GM12878 (cell line): ENCODE data around the gene ACCS.
A peak's percentile ranks its signal among the peaks of the same experiment; 100 is the strongest.

Experiments used
- EP300 ChIP-seq, 2 experiments: fragments of 150-350 bp in 1 of 2; IDR thresholded peaks; 2 replicates each; pipeline ENCODE4 v1.6.1; 2011 to 2012; ENCODE audit warnings: low read depth in 2 of 2, low read length in 2 of 2, borderline replicate concordance in 1 of 2, improper control_type of control experiment in 1 of 2, inconsistent platforms in 1 of 2; ENCODE audit not compliant: control insufficient read depth in 1 of 2
- FOXM1 ChIP-seq: IDR thresholded peaks from 2 replicates; pipeline ENCODE4 v1.6.1; 2012; ENCODE audit warnings: low read depth, mild to moderate bottlenecking, inconsistent platforms, low read length, moderate library complexity
- HDAC2 ChIP-seq: fragments of 200-600 bp; sonication (generic); IDR thresholded peaks from 2 replicates; pipeline ENCODE4 v1.6.1; 2017
- MTA2 ChIP-seq: fragments of 450-650 bp; IDR thresholded peaks from 2 replicates; pipeline ENCODE4 v1.6.1; 2016; ENCODE audit warnings: low read depth, mild to moderate bottlenecking, moderate library complexity
- PML ChIP-seq: IDR thresholded peaks from 2 replicates; pipeline ENCODE4 v1.6.1; 2012; ENCODE audit warnings: low read length, inconsistent platforms
- POLR2AphosphoS2 ChIP-seq: IDR thresholded peaks from 2 replicates; pipeline ENCODE4 v1.6.1; 2011; ENCODE audit warnings: low read depth, mild to moderate bottlenecking, low read length, improper control_type of control experiment, moderate library complexity
- RBBP5 ChIP-seq: fragments of 200-600 bp; sonication (generic); conservative IDR thresholded peaks from 2 replicates; pipeline ENCODE4 v1.6.1; 2016
- RUNX3 ChIP-seq: IDR thresholded peaks from 2 replicates; pipeline ENCODE4 v1.6.1; 2012; ENCODE audit warnings: low read length, inconsistent platforms
- SREBF1 ChIP-seq: IDR thresholded peaks from 2 replicates; pipeline ENCODE4 v1.6.1; 2012; ENCODE audit warnings: mild to moderate bottlenecking, low read length
- SUZ12 ChIP-seq: fragments of 200-600 bp; sonication (generic); IDR thresholded peaks from one replicate; pipeline ENCODE4 v1.6.1; 2018; ENCODE audit warnings: antibody characterized with exemption, mild to moderate bottlenecking; ENCODE audit not compliant: unreplicated experiment
- YY1 ChIP-seq: IDR thresholded peaks from 2 replicates; pipeline ENCODE4 v1.6.1; 2011; ENCODE audit warnings: low read depth, mild to moderate bottlenecking, low read length
- TF ChIP-seq, protein P1 (sequence below), 3 experiments: IDR thresholded peaks in 2 of 3; conservative IDR thresholded peaks in 1 of 3; 2 replicates each; pipeline ENCODE4 v1.5.1; 2011; ENCODE audit warnings: low read depth in 3 of 3, low read length in 3 of 3, mild to moderate bottlenecking in 3 of 3, control low read depth in 2 of 3, moderate library complexity in 2 of 3, inconsistent platforms in 1 of 3, mixed read lengths in 1 of 3; ENCODE audit not compliant: control insufficient read depth in 2 of 3, insufficient read depth in 1 of 3; ENCODE audit errors: extremely low read depth in 1 of 3
- TF ChIP-seq, protein P2 (sequence below): fragments of 450-650 bp; formaldehyde crosslinking; IDR thresholded peaks from 2 replicates; pipeline ENCODE4 v1.4.0; 2022; ENCODE audit warnings: mild to moderate bottlenecking, moderate library complexity

DNA sequence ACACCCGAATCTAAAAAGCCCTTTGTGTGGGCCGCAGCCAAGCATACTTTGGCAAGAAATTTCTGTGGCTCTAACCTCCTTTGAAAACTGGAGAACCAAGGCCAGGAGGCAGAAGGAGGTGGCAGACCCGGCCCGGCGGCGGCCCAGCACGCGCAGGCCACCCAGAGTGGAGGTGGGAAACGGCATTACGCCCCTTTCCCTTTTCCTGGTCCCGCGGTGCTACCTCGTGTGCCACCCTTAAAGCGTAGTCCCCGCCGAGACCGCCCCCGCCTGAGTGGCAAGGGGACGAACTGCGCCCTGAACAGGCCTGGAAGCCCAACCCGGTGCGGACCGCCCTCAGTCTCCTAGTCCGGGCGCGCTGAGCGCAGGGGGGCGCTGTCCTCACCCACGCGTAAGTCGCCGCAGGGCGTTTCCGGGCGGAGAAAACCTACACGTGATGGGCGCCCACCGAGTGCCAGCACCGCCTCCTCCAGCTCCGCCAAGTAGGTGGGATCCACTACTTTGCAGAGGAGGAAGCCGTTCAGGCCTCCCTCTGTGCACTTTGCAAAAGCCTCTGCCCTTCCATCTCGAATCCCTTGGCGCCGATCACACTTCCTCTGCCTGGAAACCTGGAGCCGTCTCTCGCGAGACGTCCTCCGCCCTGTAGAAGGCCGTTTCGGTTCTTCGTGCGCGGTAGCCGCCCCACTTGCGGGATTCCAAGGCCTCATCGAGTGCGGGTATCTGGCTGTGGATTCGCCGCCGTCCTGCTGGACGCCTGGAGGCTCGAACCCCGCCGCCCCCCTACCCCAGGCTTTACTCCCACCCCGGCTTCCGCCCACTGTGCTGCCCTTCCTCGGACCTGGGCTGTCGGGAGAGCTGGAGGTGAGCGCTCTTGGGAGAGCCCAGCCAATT is at the start of gene ACCS:
- TF ChIP-seq FOXM1 (no peak), MTA2 (peak; percentile 40; the same call in 1 of the 2 replicates), RUNX3 (peak; percentile 73), HDAC2 (no peak), YY1 (peak; percentile 58), RBBP5 (no peak), SUZ12 (no peak), EP300 (IDR thresholded peaks at IDR 0.05; ENCODE audit: borderline replicate concordance in 1 of 2, control insufficient read depth in 1 of 2, low read depth in 2 of 2, low read length in 2 of 2) (no peak), POLR2AphosphoS2 (no peak), PML (peak; percentile 86), SREBF1 (no peak)
- TF ChIP-seq, protein P1, sequence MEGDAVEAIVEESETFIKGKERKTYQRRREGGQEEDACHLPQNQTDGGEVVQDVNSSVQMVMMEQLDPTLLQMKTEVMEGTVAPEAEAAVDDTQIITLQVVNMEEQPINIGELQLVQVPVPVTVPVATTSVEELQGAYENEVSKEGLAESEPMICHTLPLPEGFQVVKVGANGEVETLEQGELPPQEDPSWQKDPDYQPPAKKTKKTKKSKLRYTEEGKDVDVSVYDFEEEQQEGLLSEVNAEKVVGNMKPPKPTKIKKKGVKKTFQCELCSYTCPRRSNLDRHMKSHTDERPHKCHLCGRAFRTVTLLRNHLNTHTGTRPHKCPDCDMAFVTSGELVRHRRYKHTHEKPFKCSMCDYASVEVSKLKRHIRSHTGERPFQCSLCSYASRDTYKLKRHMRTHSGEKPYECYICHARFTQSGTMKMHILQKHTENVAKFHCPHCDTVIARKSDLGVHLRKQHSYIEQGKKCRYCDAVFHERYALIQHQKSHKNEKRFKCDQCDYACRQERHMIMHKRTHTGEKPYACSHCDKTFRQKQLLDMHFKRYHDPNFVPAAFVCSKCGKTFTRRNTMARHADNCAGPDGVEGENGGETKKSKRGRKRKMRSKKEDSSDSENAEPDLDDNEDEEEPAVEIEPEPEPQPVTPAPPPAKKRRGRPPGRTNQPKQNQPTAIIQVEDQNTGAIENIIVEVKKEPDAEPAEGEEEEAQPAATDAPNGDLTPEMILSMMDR (IDR thresholded peaks at IDR 0.05 in 2 of 3, conservative IDR thresholded peaks at IDR 0.05 in 1 of 3; ENCODE audit: control insufficient read depth in 2 of 3, extremely low read depth in 1 of 3, insufficient read depth in 1 of 3, low read depth in 3 of 3, low read length in 3 of 3): peak; percentile 85 to 86 (median 86)
- TF ChIP-seq, protein P2, sequence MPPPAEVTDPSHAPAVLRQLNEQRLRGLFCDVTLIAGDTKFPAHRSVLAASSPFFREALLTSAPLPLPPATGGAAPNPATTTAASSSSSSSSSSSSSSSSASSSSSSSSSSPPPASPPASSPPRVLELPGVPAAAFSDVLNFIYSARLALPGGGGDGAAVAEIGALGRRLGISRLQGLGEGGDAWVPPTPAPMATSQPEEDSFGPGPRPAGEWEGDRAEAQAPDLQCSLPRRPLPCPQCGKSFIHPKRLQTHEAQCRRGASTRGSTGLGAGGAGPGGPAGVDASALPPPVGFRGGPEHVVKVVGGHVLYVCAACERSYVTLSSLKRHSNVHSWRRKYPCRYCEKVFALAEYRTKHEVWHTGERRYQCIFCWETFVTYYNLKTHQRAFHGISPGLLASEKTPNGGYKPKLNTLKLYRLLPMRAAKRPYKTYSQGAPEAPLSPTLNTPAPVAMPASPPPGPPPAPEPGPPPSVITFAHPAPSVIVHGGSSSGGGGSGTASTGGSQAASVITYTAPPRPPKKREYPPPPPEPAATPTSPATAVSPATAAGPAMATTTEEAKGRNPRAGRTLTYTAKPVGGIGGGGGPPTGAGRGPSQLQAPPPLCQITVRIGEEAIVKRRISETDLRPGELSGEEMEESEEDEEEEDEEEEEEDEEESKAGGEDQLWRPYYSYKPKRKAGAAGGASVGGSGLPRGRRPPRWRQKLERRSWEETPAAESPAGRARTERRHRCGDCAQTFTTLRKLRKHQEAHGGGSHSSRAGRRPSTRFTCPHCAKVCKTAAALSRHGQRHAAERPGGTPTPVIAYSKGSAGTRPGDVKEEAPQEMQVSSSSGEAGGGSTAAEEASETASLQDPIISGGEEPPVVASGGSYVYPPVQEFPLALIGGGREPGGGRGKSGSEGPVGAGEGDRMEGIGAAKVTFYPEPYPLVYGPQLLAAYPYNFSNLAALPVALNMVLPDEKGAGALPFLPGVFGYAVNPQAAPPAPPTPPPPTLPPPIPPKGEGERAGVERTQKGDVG: no peak
